Measurements from ENCODE around the gene TMEM212. TPM values are rescaled to one million over a fixed set of nuclear protein-coding genes. Genes with fewer than 3 reads are reported as not detected.

TMEM212 gene
- total RNA-seq, 2 donors from 2014 or later, result not detected

DNA sequence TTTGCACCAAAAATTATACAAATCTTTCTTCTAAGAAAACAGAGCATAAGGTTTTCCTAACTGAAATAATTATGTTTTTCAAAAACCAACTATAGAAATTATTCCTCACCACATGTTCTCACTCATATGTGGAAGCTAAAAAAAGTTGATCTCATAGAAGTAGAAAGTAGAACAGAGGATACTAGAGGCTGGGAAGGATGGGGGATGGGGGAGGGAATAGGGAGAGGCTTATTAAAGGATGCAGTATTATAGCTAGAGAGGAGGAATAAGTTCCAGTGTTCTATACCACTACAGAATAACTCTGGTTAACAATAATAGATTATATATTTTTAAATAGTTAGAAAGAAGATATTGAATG is 12.7 kb upstream of the TMEM212 start:
- H3K4me3 Mint-ChIP-seq, result no peak overlapping the region
- H3K36me3 Mint-ChIP-seq (ENCODE audit: low read depth), result no peaks in the 10 kb centered on the region
- Histone ChIP-seq H3K4me1 (ENCODE audit: control insufficient read depth, insufficient read depth, low read length) (peaks cover 8% of the 10 kb centered on the region), H3K9me3 (ENCODE audit: control insufficient read depth, low read length) (no peaks in the 10 kb centered on the region), H3K9ac (ENCODE audit: extremely low read depth, low read length, poor library complexity, severe bottlenecking) (no peak overlapping the region), H3K4me3 (ENCODE audit: low read length) (no peak overlapping the region), H3K36me3 (ENCODE audit: control insufficient read depth, insufficient read depth, low read length) (no peaks in the 10 kb centered on the region), H3K27ac (ENCODE audit: low read depth, low read length) (no peak overlapping the region), H3K27me3 (ENCODE audit: control insufficient read depth, insufficient read depth, low read length, poor library complexity, severe bottlenecking) (no peaks in the 10 kb centered on the region)
- no peaks in the 10 kb centered on the region for H3K27me3 Mint-ChIP-seq (ENCODE audit: insufficient read depth)
- TF ChIP-seq, protein P1, sequence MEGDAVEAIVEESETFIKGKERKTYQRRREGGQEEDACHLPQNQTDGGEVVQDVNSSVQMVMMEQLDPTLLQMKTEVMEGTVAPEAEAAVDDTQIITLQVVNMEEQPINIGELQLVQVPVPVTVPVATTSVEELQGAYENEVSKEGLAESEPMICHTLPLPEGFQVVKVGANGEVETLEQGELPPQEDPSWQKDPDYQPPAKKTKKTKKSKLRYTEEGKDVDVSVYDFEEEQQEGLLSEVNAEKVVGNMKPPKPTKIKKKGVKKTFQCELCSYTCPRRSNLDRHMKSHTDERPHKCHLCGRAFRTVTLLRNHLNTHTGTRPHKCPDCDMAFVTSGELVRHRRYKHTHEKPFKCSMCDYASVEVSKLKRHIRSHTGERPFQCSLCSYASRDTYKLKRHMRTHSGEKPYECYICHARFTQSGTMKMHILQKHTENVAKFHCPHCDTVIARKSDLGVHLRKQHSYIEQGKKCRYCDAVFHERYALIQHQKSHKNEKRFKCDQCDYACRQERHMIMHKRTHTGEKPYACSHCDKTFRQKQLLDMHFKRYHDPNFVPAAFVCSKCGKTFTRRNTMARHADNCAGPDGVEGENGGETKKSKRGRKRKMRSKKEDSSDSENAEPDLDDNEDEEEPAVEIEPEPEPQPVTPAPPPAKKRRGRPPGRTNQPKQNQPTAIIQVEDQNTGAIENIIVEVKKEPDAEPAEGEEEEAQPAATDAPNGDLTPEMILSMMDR (conservative IDR thresholded peaks at IDR 0.05), result no peak
- no peaks in the 10 kb centered on the region for H3K9me3 Mint-ChIP-seq
- peaks cover 19% of the 10 kb centered on the region for H3K4me1 Mint-ChIP-seq
- no peak for DNase-seq
- H3K27ac Mint-ChIP-seq, result no peak overlapping the region

DNA sequence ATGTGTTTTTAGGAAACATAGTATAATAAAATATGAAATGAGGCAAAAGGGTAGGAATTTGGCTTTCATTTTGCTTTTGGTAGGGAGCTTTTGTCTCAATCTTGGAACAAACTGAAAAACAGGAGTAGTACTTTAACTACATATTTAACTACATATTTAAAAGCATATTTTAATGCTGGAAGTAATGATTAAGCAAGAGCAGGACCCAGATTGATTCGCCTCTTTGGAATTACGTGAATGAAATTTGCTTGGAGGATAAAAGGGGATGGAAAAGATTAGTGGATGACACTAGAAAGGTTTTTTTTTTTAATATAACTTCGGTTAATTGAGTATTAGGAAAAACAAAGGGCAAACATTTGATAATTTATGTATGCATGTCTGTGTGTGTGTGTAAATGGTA is 11.2 kb upstream of the TMEM212 start:
- Mint-ChIP-seq H3K4me1 (peaks cover 14% of the 10 kb centered on the region), H3K27ac (no peak overlapping the region), H3K36me3 (ENCODE audit: low read depth) (no peaks in the 10 kb centered on the region), H3K4me3 (no peak overlapping the region), H3K9me3 (no peaks in the 10 kb centered on the region), H3K27me3 (ENCODE audit: insufficient read depth) (no peaks in the 10 kb centered on the region)
- H3K36me3 ChIP-seq (ENCODE audit: control insufficient read depth, insufficient read depth, low read length), result no peaks in the 10 kb centered on the region
- H3K4me1 ChIP-seq (ENCODE audit: control insufficient read depth, insufficient read depth, low read length), result peaks cover 8% of the 10 kb centered on the region
- no peaks in the 10 kb centered on the region for H3K27me3 ChIP-seq (ENCODE audit: control insufficient read depth, insufficient read depth, low read length, poor library complexity, severe bottlenecking)
- H3K9ac ChIP-seq (ENCODE audit: extremely low read depth, low read length, poor library complexity, severe bottlenecking), result no peak overlapping the region
- no peak for DNase-seq
- no peak overlapping the region for H3K4me3 ChIP-seq (ENCODE audit: low read length)
- H3K27ac ChIP-seq (ENCODE audit: low read depth, low read length), result no peak overlapping the region
- WGBS, 2 experiments (ENCODE audit: insufficient coverage in 1 of 2, insufficient read length in 1 of 2), result 90 to 96% methylated on average over 2 to 3 of the region's 3 CpGs
- no peaks in the 10 kb centered on the region for H3K9me3 ChIP-seq (ENCODE audit: control insufficient read depth, low read length)
- TF ChIP-seq, protein P1 (conservative IDR thresholded peaks at IDR 0.05), result no peak

DNA sequence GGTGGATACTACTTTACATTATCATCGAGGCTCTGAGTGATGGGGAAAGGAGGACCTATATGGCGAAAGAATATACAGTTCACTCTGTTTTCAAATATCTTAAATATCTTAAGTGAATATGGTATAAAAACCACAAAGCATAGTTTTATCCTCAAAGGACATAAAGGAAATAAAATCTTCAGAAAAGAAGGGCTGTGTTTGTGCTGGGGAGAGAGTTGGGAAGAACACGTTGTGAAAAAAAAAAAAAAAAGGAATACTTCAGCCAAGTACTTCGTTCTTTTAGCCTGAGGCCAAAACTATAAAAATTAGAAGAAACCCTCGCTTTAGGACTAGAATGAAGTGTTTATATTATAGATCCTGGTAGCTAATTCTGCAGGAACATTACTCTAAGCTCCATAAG is 10.2 kb upstream of the TMEM212 start:
- no peaks in the 10 kb centered on the region for H3K27me3 Mint-ChIP-seq (ENCODE audit: insufficient read depth)
- Histone ChIP-seq H3K4me3 (ENCODE audit: low read length) (no peak overlapping the region), H3K36me3 (ENCODE audit: control insufficient read depth, insufficient read depth, low read length) (no peaks in the 10 kb centered on the region), H3K27me3 (ENCODE audit: control insufficient read depth, insufficient read depth, low read length, poor library complexity, severe bottlenecking) (no peaks in the 10 kb centered on the region), H3K9me3 (ENCODE audit: control insufficient read depth, low read length) (no peaks in the 10 kb centered on the region), H3K4me1 (ENCODE audit: control insufficient read depth, insufficient read depth, low read length) (peaks cover 8% of the 10 kb centered on the region), H3K27ac (ENCODE audit: low read depth, low read length) (no peak overlapping the region), H3K9ac (ENCODE audit: extremely low read depth, low read length, poor library complexity, severe bottlenecking) (no peak overlapping the region)
- no peak overlapping the region for H3K4me3 Mint-ChIP-seq
- no peak overlapping the region for H3K27ac Mint-ChIP-seq
- no peaks in the 10 kb centered on the region for H3K36me3 Mint-ChIP-seq (ENCODE audit: low read depth)
- TF ChIP-seq, protein P1 (conservative IDR thresholded peaks at IDR 0.05), result no peak
- H3K4me1 Mint-ChIP-seq, result peaks cover 13% of the 10 kb centered on the region
- no peaks in the 10 kb centered on the region for H3K9me3 Mint-ChIP-seq
- whole genome bisulfite sequencing, 2 experiments (ENCODE audit: insufficient coverage in 1 of 2, insufficient read length in 1 of 2), result 90 to 91% methylated on average over 3 to 4 of the region's 5 CpGs
- no peak for DNase-seq

All from endodermal cell (in vitro differentiated cells).